Esophagus muscularis mucosa (tissue), 3 donors: ENCODE measurements around the gene SCN9A.
"Not testable (repeated sequence)": the region's sequence is repeated elsewhere in the genome, so short reads cannot be mapped to it uniquely, and the experiment has no call there.

Experiments
- CTCF ChIP-seq, 3 experiments: fragments of 200-600 bp in 2 of 3; fragments of 450-650 bp in 1 of 3; sonication (generic) in 2 of 3; IDR thresholded peaks; one replicate each; pipeline ENCODE4 v1.5.1; 2017 to 2019; ENCODE audit warnings: antibody characterized with exemption in 3 of 3, mild to moderate bottlenecking in 2 of 3, moderate library complexity in 1 of 3
- POLR2A ChIP-seq: fragments of 450-650 bp; IDR thresholded peaks from one replicate; pipeline ENCODE4 v1.6.1; 2017; ENCODE audit warnings: antibody characterized with exemption, moderate library complexity, mild to moderate bottlenecking, low read depth

GRCh38 chr2:166209944-166210343 is 165.8 kb downstream of the SCN9A start:
- TF ChIP-seq CTCF (IDR thresholded peaks at IDR 0.05); POLR2A: not testable (repeated sequence)
